GM19455 (cell line): ENCODE results near the gene ACOX3.

Experiments used
- ATAC-seq: cut with Tn5 transposase; IDR thresholded peaks from one replicate; pipeline ENCODE4 v1.9.1; 2021; ENCODE audit not compliant: unreplicated experiment

Gene ACOX3

DNA sequence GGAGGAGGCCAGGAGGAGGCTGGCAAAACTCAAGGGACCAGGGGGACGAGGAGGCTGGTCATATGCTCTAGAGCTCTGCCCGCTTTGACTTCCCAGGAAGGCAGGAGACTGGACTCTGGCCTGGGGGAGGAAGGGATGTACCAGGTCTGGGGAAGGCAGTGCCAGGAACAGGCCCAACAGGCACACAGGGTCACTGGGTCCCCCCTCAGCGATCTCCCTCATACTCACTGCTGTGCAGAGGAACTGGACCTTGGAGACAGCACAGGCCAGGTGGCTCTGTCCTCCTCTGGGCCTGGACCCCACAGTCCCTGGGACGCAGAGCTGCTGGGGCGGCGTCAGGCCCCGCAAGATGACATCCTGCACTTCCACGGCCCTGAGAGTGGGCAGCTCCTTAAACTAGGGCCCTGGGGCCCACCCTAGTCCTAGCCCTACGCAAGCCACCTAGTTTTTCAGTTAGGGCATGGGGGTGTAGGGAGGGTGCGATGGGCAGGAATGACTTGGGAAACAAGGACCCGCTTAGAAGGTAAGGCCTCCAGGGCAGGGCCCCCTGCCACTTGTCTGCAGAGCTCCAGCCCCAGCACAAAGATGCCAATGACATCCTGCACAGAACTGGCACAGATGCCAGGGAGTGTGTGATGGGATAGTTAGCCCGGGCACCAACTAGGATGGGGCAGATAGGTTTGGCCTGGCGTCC is 111.5 kb downstream of the ACOX3 start:
- ATAC-seq: no peak

GRCh38 chr4:8328456-8328855 is 112.1 kb downstream of the ACOX3 start:
- no peak for ATAC-seq

DNA sequence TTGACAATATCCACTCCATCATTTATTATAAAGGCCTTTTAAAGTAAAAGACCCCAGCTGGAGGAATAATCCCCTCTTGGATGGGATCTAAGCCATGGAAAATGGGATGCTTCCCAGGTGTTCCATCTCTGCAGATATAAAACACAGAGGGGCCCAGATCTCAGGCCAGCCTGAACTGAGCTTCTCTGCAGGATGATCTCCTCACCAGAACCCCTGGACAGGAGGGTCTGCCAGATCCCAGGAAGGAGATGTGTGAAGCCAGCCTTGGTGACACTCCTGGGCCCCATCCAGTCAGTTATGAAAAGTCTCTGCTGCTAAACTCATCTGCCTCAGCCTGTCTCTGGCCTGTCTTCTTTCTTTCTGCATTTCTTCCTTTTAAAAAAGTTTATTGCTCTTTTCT is 114.3 kb downstream of the ACOX3 start:
- no peak for ATAC-seq

GRCh38 chr4:8325291-8325973 is 115.1 kb downstream of the ACOX3 start:
- no peak for ATAC-seq

DNA sequence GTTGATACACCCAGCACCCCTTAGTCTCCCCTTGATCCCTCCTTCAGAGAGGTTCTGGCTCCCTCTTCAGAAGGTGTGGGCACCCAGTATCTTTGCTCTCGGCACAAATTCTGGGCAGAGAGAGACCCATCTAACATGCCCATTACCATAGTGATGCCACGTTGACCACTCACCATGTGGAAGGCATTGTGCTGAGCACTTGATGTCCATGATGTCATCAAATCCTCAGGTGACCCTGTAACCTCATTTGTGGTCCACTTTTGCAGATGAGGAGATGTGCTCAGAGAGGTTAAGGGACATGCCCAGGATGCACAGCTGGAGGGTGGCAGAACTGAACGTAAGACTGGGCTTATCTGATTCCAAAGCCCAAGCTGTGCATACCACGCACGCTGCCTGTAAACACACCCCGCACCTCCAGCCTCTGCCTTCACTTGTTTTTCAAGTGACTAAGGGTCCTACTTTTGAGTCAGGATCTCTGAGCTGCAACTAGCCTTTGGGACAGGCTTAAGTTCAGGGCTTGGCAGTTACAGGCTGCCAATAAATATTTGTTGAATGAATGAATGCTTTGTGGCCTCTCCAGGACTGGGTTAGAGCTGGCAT is 115.8 kb downstream of the ACOX3 start:
- ATAC-seq: no peak

DNA sequence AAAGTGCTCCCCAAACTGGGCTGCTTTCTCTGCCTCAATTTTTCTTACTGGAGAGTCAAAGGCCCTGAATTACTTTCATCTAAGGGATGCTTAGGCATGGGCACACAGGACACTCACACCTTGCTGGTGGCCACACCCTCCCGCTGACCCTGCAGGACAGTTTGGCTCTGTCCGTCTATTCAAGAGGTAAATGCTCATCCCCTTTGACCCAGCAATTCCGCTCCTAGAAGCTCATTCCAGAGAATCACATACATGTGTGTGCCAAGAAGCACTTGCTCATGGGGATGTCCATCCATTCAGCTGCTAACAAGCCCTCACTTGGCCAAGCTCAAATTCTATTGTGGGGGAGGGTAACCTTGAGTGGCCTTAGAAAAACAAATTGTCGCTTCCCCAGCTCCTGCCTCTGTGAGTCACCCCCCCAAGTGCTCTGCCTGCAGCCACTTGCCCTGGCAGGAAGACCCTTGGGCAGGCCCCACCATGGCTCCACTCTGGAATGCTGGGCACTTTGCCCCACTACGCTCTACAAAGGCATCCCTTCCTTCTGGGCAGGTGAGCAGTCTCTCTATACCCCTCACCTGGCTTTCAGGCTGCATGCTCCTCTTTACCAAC is 116.5 kb downstream of the ACOX3 start:
- ATAC-seq: no peak

- ATAC-seq: no peak
These were observed 117.5 kb downstream of the ACOX3 start for GRCh38 chr4:8322794-8323704.

GRCh38 chr4:8321771-8322170 is 118.8 kb downstream of the ACOX3 start:
- ATAC-seq: no peak

- ATAC-seq: no peak
These were observed 119.3 kb downstream of the ACOX3 start for GRCh38 chr4:8321220-8321619.

DNA sequence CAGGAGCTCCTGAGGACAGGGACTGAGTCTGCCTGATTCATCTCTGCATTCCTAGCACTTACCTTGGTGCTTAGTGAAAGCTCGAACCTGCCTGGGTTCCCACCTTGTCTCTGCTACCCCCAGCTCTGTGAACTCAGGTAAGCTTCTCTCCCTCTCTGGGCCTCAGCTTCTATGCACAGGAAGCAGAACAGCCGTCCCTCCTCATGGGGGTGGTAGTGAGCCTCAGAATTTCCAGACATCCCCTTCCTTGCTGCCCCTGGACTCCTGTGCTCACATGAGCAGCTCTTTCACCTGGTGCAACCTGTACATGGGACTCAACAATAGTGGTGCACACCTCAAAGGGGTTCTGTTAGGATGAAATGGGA is 120.2 kb downstream of the ACOX3 start:
- no peak for ATAC-seq

- no peak for ATAC-seq
These were observed 120.7 kb downstream of the ACOX3 start for GRCh38 chr4:8319731-8320385.

DNA sequence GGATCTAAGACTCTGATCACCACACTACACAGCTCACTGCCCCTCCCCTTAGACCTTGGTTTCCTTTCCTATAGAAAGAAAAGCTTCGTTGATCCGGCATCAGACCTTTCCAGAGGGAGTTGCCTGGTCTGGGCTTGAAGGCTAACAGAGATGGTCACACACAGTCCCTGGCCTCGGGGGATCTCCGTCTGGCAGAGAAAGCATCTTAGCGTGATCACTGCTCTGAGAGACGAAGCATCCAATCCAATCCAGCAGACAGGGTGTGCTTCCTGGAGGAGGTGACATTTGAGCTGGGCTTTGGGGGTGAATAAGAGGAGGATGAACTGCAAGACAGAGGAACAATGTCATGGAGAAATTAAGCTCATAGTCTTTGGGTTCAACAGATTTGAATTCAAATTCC is 121.5 kb downstream of the ACOX3 start:
- no peak for ATAC-seq

- no peak for ATAC-seq
These were observed 122.0 kb downstream of the ACOX3 start for GRCh38 chr4:8318509-8318908.

DNA sequence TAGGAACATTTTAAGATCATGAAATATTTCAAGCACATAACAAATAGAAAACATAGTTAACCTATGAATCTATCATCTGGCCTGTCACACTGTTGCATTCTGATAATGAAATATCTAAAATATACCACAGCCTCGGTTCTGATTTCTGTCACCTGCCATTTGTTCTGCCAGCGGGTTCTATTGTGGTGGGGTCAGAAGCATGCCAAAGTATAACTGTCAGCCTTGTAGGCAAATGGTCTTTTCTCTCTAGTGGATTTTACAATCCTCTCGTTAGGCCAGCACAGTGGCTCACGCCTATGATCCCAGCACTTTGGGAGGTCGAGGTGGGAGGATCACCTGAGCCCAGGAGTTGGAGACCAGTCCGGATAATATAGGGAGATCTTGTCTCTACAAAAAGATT is 123.0 kb downstream of the ACOX3 start:
- no peak for ATAC-seq

GRCh38 chr4:8316911-8317351 is 123.6 kb downstream of the ACOX3 start:
- no peak for ATAC-seq
